Measurements from ENCODE around the gene CDK4. TPM values are rescaled to one million over a fixed set of nuclear protein-coding genes. Genes with fewer than 3 reads are reported as not detected.

CDK4 gene
- polyA plus RNA-seq, 6 donors from 2014 or later, result 63.2 to 99.0 (median 67.8) TPM

GRCh38 chr12:57746025-57746424 is 6.1 kb downstream of the CDK4 start:
- H3K4me3 Mint-ChIP-seq, result peak overlapping the region; percentile 90 to 99 (median 96)
- no peaks in the 10 kb centered on the region for H3K27me3 Mint-ChIP-seq
- DNase-seq (no peak), ATAC-seq (ENCODE audit: low read depth in 2 of 2) (no peak)
- no peaks in the 10 kb centered on the region for H3K36me3 Mint-ChIP-seq
- H3K4me1 Mint-ChIP-seq, result peaks cover 46 to 50% (median 50%) of the 10 kb centered on the region in 3 donors
- peak overlapping the region in 5 of 6 donors; percentile 92 to 98 (median 96) for H3K27ac Mint-ChIP-seq
- H3K9me3 Mint-ChIP-seq, result no peaks in the 10 kb centered on the region

GRCh38 chr12:57745485-57745881 is 6.6 kb downstream of the CDK4 start:
- Mint-ChIP-seq H3K27me3 (no peaks in the 10 kb centered on the region), H3K4me1 (peaks cover 48 to 54% (median 50%) of the 10 kb centered on the region in 3 donors)

GRCh38 chr12:57744777-57745484 is 7.2 kb downstream of the CDK4 start, which contains the start of gene TSPAN31:
TSPAN31 (plus strand) TSS chr12:57745039; CDS start chr12:57745155, 116 bp downstream.
- H3K9me3 Mint-ChIP-seq, result no peaks in the 10 kb centered on the region
- peak within 1 kb of the TSS; percentile 90 to 99 (median 96) for H3K4me3 Mint-ChIP-seq
- ATAC-seq (ENCODE audit: low read depth in 2 of 2) (peak; percentile 79 to 83), DNase-seq (peak; percentile 94)
- no peaks in the 10 kb centered on the region for H3K27me3 Mint-ChIP-seq
- peak within 1 kb of the TSS; percentile 92 to 98 (median 96) for H3K27ac Mint-ChIP-seq
- H3K36me3 Mint-ChIP-seq, result no peaks in the 10 kb centered on the region
- H3K4me1 Mint-ChIP-seq, result peaks cover 50 to 53% (median 51%) of the 10 kb centered on the region in 3 donors

More at GRCh38 chr12:57745485-57745881, 6.6 kb downstream of the CDK4 start:
- Mint-ChIP-seq H3K9me3 (no peaks in the 10 kb centered on the region), H3K4me3 (peak overlapping the region; percentile 90 to 99 (median 96)), H3K36me3 (no peaks in the 10 kb centered on the region), H3K27ac (peak overlapping the region; percentile 92 to 98 (median 96))
- ATAC-seq (ENCODE audit: low read depth in 2 of 2) (no peak), DNase-seq (no peak)

GRCh38 chr12:57744194-57744776 is 7.8 kb downstream of the CDK4 start:
- DNase-seq, result peak; percentile 74
- peaks cover 55 to 56% (median 56%) of the 10 kb centered on the region in 3 donors for H3K4me1 Mint-ChIP-seq
- H3K9me3 Mint-ChIP-seq, result no peaks in the 10 kb centered on the region
- H3K27ac Mint-ChIP-seq, result peak overlapping the region; percentile 91 to 98 (median 96)
- peak overlapping the region; percentile 90 to 99 (median 96) for H3K4me3 Mint-ChIP-seq
- H3K27me3 Mint-ChIP-seq, result no peaks in the 10 kb centered on the region
- H3K36me3 Mint-ChIP-seq, result no peaks in the 10 kb centered on the region
- ATAC-seq (ENCODE audit: low read depth in 2 of 2), result peak; percentile 62

- H3K9me3 Mint-ChIP-seq, result no peaks in the 10 kb centered on the region
- peak overlapping the region; percentile 91 to 98 (median 96) for H3K27ac Mint-ChIP-seq
- H3K27me3 Mint-ChIP-seq, result no peaks in the 10 kb centered on the region
- H3K4me1 Mint-ChIP-seq, result peaks cover 57 to 61% (median 61%) of the 10 kb centered on the region in 3 donors
- H3K36me3 Mint-ChIP-seq, result no peaks in the 10 kb centered on the region
- no peak for ATAC-seq (ENCODE audit: low read depth in 2 of 2)
- no peak for DNase-seq
- H3K4me3 Mint-ChIP-seq, result peak overlapping the region in 7 of 8 donors; percentile 90 to 99 (median 96)
Measured at GRCh38 chr12:57743769-57744168, 8.3 kb downstream of the CDK4 start.

GRCh38 chr12:57741844-57742738 is 10.0 kb downstream of the CDK4 start:
- peak overlapping the region; percentile 93 to 97 (median 96) for H3K27ac Mint-ChIP-seq
- no peaks in the 10 kb centered on the region for H3K27me3 Mint-ChIP-seq
- H3K36me3 Mint-ChIP-seq, result no peaks in the 10 kb centered on the region
- ATAC-seq (ENCODE audit: low read depth in 2 of 2), result peak; percentile 48 to 51
- peak; percentile 66 for DNase-seq
- peaks cover 57 to 61% (median 58%) of the 10 kb centered on the region in 3 donors for H3K4me1 Mint-ChIP-seq
- peak overlapping the region; percentile 81 to 95 (median 92) for H3K4me3 Mint-ChIP-seq
- no peaks in the 10 kb centered on the region for H3K9me3 Mint-ChIP-seq

- Mint-ChIP-seq H3K9me3 (no peaks in the 10 kb centered on the region), H3K27me3 (no peaks in the 10 kb centered on the region), H3K4me1 (peaks cover 59 to 62% (median 60%) of the 10 kb centered on the region in 3 donors), H3K4me3 (peak overlapping the region; percentile 81 to 95 (median 92)), H3K36me3 (no peaks in the 10 kb centered on the region), H3K27ac (peak overlapping the region; percentile 93 to 97 (median 96))
- DNase-seq, result no peak
- ATAC-seq (ENCODE audit: low read depth in 2 of 2), result no peak
Measured at GRCh38 chr12:57741413-57741789, 10.7 kb downstream of the CDK4 start.

- DNase-seq (peak; percentile 71), ATAC-seq (ENCODE audit: low read depth in 2 of 2) (peak; percentile 37 to 46)
- H3K36me3 Mint-ChIP-seq, result no peaks in the 10 kb centered on the region
- no peaks in the 10 kb centered on the region for H3K9me3 Mint-ChIP-seq
- H3K27ac Mint-ChIP-seq, result peak overlapping the region; percentile 93 to 97 (median 96)
- H3K4me1 Mint-ChIP-seq, result peaks cover 56 to 57% (median 57%) of the 10 kb centered on the region in 3 donors
- H3K27me3 Mint-ChIP-seq, result no peaks in the 10 kb centered on the region
- H3K4me3 Mint-ChIP-seq, result peak overlapping the region; percentile 81 to 95 (median 92)
Measured at GRCh38 chr12:57740656-57741412, 11.3 kb downstream of the CDK4 start.

GRCh38 chr12:57739914-57740538 is 12.1 kb downstream of the CDK4 start:
- H3K27ac Mint-ChIP-seq, result peak overlapping the region in 4 of 6 donors; percentile 65 to 97 (median 90)
- no peak for DNase-seq
- no peak for ATAC-seq (ENCODE audit: low read depth in 2 of 2)

GRCh38 chr12:57739387-57739786 is 12.7 kb downstream of the CDK4 start:
- Mint-ChIP-seq H3K27me3 (no peaks in the 10 kb centered on the region), H3K4me1 (peaks cover 44 to 51% (median 49%) of the 10 kb centered on the region in 3 donors), H3K9me3 (no peaks in the 10 kb centered on the region), H3K4me3 (peak overlapping the region in 4 of 8 donors; percentile 41 to 70 (median 58)), H3K27ac (peak overlapping the region in 4 of 6 donors; percentile 29 to 88 (median 63)), H3K36me3 (peaks cover 7% of the 10 kb centered on the region in 2 donors)
- ATAC-seq (ENCODE audit: low read depth in 2 of 2) (no peak), DNase-seq (no peak)

More at GRCh38 chr12:57739914-57740538, 12.1 kb downstream of the CDK4 start:
- H3K27me3 Mint-ChIP-seq, result no peaks in the 10 kb centered on the region
- H3K36me3 Mint-ChIP-seq, result peaks cover under 1% of the 10 kb centered on the region in 2 donors
- no peaks in the 10 kb centered on the region for H3K9me3 Mint-ChIP-seq
- peak overlapping the region in 4 of 8 donors; percentile 22 to 95 (median 84) for H3K4me3 Mint-ChIP-seq
- peaks cover 49 to 53% (median 51%) of the 10 kb centered on the region in 3 donors for H3K4me1 Mint-ChIP-seq

GRCh38 chr12:57738661-57739237 is 13.4 kb downstream of the CDK4 start, which contains the start of gene AGAP2:
AGAP2 (minus strand) TSS chr12:57738742; CDS start chr12:57738246, 496 bp downstream.
- peaks cover 8 to 13% of the 10 kb centered on the region in 2 donors for H3K36me3 Mint-ChIP-seq
- ATAC-seq (ENCODE audit: low read depth in 2 of 2) (no peak), DNase-seq (no peak)
- peak within 1 kb of the TSS in 5 of 8 donors; percentile 41 to 70 (median 55) for H3K4me3 Mint-ChIP-seq
- peak within 1 kb of the TSS in 4 of 6 donors; percentile 29 to 88 (median 63) for H3K27ac Mint-ChIP-seq
- H3K27me3 Mint-ChIP-seq, result no peaks in the 10 kb centered on the region
- H3K9me3 Mint-ChIP-seq, result no peaks in the 10 kb centered on the region
- peaks cover 39 to 46% (median 44%) of the 10 kb centered on the region in 3 donors for H3K4me1 Mint-ChIP-seq

Measured in naive B cell (primary cell).